Mesenteric fat pad (tissue), 1 donor: ENCODE results near the gene SCOC. TPM values are rescaled to one million over a fixed set of nuclear protein-coding genes. Genes with fewer than 3 reads are reported as not detected.
"Not testable (repeated sequence)": the region's sequence is repeated elsewhere in the genome, so short reads cannot be mapped to it uniquely, and the experiment has no call there.

Experiments used
- DNase-seq: peaks from one replicate; pipeline ENCODE4 v3.0.0-alpha.2; 2020; ENCODE audit warnings: low spot score
- total RNA-seq: library from RNA; stranded (reverse); fragmentation: NEBNext Ultra II Directional; extraction: Animal tissue kit (Norgen Biotek cat#: 25700); gene quantifications from one replicate; pipeline ENCODE4 v1.2.1, GENCODE V29; 2021
- donor health status: DM: yes; HTN: yes; CAD: no.

The SCOC gene
- total RNA-seq, 1 donor from 2014 or later, result 38.1 TPM

DNA sequence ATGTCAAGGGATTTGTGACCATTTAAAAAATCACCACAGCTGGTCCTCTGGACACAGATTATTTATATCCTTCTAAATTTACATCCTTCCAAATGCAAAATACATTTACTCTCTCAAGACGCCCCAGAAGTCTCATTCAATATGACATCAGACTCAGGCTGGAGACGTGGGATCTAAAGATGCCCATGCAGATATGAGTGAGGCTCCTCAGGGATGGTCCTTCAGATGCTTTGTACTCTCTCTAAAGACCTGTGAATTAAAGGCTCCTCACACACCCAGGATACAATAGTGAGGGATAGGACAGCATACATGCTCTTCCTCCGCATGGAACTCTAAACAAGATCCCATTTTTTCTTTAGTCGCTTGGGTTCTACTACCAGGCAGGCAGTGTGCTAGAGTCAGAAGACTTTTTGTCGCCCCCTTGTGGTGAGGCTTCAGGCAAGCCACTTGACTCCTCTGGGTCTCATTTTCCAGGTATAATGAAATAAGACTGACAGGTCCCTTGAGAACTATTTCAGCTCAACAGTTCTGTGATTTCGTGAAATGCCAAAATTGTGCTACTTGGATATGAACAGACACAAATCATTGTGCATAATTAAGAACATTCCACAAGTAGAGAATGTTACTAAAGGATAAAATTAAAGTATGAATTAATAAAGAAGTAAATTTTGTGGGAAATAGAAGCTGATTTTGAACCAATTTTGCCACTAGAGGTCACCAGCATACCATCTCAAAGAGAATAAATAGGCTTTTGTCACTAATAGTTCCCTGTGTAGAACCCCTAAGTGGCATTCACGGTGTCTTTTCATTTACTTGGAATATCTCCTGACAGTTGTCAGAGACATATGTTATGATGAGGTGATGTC, 13.7 kb upstream of the SCOC start:
- DNase-seq, result no peak

GRCh38 chr4:140361099-140361498, 12.3 kb upstream of the SCOC start:
- no peak for DNase-seq

- no peak for DNase-seq
Observed at GRCh38 chr4:140363051-140363450, 10.4 kb upstream of the SCOC start.

DNA sequence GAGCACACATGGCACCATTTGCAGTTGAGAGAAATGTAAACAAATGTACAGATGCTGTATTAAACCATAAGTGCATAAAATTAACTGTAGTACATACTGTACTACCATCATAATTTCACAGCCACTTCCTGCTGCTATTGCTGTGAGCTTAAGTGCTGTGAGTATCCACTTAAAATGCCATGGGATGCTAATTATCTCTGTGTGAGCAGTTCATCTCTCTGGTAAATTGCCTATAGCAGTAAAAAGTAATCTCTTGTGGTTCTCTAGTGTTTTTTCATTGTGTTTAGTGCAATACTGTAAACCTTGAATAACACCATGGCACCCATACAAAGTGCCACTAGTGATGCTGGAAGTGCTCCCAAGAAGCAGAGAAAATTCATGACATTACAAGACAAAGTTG, 9.9 kb upstream of the SCOC start:
- no peak for DNase-seq

- DNase-seq, result no peak
Observed at GRCh38 chr4:140367738-140368137, 5.7 kb upstream of the SCOC start.

DNA sequence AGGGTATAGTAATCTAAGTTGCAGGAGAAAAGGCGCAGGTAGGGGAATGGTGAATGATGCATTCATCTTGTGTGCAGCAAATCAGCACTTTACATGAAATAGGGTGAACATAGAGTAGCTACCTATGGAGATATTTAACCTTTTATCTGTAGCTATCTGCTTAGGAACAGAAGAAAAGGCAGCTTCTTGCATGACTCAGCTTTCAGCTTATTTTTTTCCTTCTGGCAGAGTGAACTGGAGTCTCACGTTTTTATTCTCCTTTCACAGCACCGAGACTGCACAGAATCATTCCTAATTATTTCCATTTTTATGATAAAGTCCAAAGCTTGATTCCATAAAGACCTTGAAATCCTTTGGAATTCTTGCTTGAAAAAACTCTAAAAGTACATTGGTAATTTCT, 4.8 kb upstream of the SCOC start:
- no peak for DNase-seq

DNA sequence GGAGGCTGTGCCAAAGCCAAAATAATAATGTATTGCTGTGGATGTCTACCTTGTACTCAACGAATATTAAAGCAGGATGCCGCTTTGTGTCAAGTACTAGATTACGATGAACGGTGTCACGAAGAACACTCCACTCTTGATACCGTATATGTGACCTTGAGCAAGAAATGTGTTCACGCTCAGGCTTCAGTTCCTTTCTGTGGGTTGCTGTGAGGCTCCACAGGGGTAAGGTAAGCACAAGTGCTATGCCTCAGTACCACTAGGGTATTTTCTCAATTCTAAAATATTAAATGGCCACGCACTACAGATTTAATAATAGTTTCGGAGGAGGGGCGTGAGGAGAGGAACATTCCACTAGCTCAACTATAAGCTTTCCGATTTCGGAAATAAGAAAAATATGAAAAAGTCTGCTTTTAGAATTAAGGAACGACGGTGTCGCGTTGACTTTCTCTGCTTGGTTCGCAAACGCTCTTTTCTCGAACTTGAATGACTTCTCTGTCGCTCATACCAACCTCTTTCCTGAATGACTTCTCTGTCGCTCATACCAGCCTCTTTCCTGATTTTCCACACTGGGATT, 607 bp upstream of the SCOC start:
- no peak for DNase-seq

- DNase-seq, result no peak
Observed at GRCh38 chr4:140374130-140374477, 658 bp downstream of the SCOC start.

GRCh38 chr4:140382732-140383131, 9.3 kb downstream of the SCOC start:
- DNase-seq, result no peak

DNA sequence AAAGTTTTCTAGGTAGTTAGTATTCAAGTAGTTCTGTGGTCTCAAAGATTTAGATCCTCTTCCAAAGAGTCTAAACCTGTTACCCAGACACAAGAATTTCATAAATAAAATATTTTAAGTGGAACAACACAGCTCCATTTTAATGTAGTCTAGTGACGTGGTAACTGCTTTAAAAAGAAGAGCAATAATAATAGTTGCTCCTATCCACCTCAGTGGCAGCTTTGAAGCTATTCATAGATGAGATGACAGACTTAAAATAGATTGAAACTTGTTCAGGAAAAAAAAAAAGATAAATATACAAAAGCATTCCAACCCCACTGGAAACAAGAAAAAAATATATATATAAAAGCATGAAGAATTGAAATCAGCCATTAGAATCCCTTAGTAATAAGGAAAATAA, 14.6 kb downstream of the SCOC start:
- no peak for DNase-seq

- no peak for DNase-seq
Observed at GRCh38 chr4:140395668-140396067, 22.2 kb downstream of the SCOC start.

DNA sequence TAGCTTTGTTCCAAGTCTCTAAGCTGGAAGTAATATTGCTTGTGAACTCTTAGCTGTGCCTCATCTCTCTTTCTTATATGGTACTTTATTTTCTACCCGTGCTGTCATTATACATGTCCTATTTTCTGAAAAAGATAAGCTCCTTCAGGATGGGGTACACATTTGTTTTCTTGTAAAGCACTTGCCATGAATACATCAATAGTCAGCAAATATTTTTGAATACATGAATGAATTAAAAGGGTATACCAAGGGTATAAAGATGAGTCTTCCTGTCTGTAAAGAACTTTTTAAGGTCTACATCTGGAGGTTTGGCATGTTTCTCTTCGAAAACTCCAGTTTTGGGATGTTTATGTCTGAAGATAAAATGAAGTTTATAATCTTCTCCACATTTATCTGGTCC, 26.7 kb downstream of the SCOC start:
- no peak for DNase-seq

DNA sequence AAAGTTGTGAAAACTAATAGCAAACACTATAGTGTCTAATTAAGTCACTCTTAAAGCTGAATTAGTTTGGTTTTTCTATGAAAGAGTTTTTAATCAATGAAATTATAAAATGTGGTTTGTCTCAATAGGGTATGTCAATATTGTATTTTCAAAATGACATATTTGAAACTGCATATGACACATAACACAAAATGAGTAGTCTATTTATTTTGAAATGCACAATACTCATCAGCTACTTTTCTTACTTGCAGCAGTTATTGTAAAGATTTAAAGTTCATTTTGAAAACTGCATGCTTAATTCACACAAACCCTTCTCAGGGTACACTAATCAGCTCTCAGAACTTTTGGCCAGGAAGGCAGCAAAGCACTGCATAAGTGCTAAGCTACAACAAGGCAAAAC, 32.8 kb downstream of the SCOC start:
- DNase-seq, result no peak

GRCh38 chr4:140408974-140409373, 35.5 kb downstream of the SCOC start:
- DNase-seq, result no peak

DNA sequence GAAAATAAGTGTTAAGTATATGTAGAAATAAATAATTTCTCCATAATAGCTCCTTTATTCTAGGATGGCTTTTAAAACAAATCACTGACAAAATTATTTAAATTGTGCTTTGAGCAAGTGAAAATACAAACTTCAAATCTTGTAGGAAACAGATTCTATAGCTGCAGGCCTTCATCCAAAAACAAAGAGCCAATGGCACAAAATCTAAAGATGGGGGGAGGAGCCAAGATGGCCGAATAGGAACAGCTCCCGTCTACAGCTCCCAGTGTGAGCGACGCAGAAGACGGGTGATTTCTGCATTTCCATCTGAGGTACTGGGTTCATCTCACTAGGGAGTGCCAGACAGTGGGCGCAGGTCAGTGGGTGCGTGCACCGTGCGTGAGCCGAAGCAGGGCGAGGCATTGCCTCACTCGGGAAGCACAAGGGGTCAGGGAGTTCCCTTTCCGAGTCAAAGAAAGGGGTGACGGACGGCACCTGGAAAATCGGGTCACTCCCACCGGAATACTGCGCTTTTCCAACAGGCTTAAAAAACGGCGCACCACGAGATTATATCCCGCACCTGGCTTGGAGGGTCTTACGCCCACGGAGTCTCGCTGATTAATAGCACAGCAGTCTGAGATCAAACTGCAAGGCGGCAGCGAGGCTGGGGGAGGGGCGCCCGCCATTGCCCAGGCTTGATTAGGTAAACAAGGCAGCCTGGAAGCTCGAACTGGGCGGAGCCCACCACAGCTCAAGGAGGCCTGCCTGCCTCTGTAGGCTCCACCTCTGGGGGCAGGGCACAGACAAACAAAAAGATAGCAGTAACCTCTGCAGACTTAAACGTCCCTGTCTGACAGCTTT, 39.9 kb downstream of the SCOC start:
- not testable (repeated sequence) for DNase-seq

- no peak for DNase-seq
Observed at GRCh38 chr4:140423106-140423505, 49.7 kb downstream of the SCOC start.

GRCh38 chr4:140426610-140427105, 53.2 kb downstream of the SCOC start:
- DNase-seq, result no peak

DNA sequence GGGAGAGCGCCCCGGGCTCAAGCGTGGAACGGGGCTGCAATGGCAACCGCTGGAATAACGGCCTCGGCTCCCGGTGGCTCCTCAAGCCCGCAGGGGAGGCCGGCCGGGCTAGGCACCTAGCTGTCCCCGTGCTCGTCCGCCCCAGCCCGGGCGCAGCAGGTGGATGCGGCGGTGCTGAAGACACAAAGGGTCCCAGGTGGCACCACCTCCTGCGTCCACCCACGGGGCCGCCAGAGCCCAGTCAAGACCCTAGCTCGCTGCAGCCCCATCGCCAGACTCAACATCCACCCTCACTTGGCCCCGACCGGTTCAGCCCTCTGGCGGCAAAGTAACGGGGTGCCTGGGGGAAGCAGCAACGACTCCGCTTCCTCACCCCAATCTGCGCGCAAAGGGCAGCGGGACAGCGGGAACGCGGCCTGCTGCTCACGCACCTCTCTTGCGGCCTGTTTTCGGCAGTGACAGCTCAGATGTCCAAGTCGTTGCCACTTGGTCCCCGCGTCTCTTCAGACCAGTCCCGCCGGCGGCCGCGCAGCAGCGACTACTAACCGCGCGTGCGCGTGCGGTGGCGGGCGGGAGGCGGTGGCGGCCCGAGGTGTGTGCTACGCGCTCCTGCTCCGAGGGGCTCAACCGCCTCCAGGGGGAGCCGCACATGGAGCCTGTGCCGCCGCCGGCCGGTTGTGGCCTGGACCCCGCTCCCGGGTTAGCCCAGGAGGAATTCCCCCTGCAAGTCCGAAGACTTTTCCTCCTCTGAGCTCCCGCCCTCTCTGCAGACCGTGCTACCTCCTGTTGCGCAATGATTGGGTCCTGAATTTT, 53.9 kb downstream of the SCOC start, which contains the start of gene CLGN:
CLGN (minus strand) TSS at position 543 of the 813 bp plus-strand sequence. CDS start 14,570 bp downstream, outside the sequence.
- peak; percentile 90 for DNase-seq

- DNase-seq, result no peak
Observed at GRCh38 chr4:140427919-140428471, 54.5 kb downstream of the SCOC start.
